Measurements from ENCODE around the gene PARP3.
"Not testable (repeated sequence)": the region's sequence is repeated elsewhere in the genome, so short reads cannot be mapped to it uniquely, and the experiment has no call there.

PARP3 gene

GRCh38 chr3:51941798-51942602, at the start of gene PARP3, which contains the start of gene RRP9:
PARP3 (plus strand) TSS chr3:51942363; CDS start chr3:51943356, 993 bp downstream.
RRP9 (minus strand) TSS chr3:51941904; CDS start chr3:51941867, 37 bp downstream.
- peak; percentile 100 for DNase-seq

- DNase-seq: no peak
Observed at GRCh38 chr3:51894391-51894790, 47.8 kb upstream of the PARP3 start.

- no peak for DNase-seq
Observed at GRCh38 chr3:51894939-51895338, 47.2 kb upstream of the PARP3 start.

GRCh38 chr3:51896607-51897305, 45.4 kb upstream of the PARP3 start:
- DNase-seq: no peak

- no peak for DNase-seq
Observed at GRCh38 chr3:51897391-51897790, 44.8 kb upstream of the PARP3 start.

- not testable (repeated sequence) for DNase-seq
Observed at GRCh38 chr3:51900043-51900442, 42.1 kb upstream of the PARP3 start.

GRCh38 chr3:51902361-51902760, 39.8 kb upstream of the PARP3 start:
- DNase-seq: not testable (repeated sequence)

GRCh38 chr3:51904034-51904823, 37.9 kb upstream of the PARP3 start:
- DNase-seq: no peak

GRCh38 chr3:51908026-51908425, 34.1 kb upstream of the PARP3 start:
- DNase-seq: no peak

GRCh38 chr3:51916418-51916817, 25.7 kb upstream of the PARP3 start:
- DNase-seq: no peak

- DNase-seq: no peak
Observed at GRCh38 chr3:51921081-51921578, 21.0 kb upstream of the PARP3 start.

- DNase-seq: no peak
Observed at GRCh38 chr3:51927061-51927977, 14.8 kb upstream of the PARP3 start.

GRCh38 chr3:51928438-51928837, 13.7 kb upstream of the PARP3 start:
- no peak for DNase-seq

- DNase-seq: not testable (repeated sequence)
Observed at GRCh38 chr3:51928981-51929380, 13.2 kb upstream of the PARP3 start.

- no peak for DNase-seq
Observed at GRCh38 chr3:51929420-51930003, 12.7 kb upstream of the PARP3 start.

GRCh38 chr3:51930439-51930838, 11.7 kb upstream of the PARP3 start:
- no peak for DNase-seq

- no peak for DNase-seq
Observed at GRCh38 chr3:51931756-51932155, 10.4 kb upstream of the PARP3 start.

GRCh38 chr3:51932471-51933370, 9.4 kb upstream of the PARP3 start:
- DNase-seq: no peak

- no peak for DNase-seq
Observed at GRCh38 chr3:51933471-51934138, 8.6 kb upstream of the PARP3 start.
